ENCODE measurements around the gene MAP4K5. TPM values are rescaled to one million over a fixed set of nuclear protein-coding genes. Genes with fewer than 3 reads are reported as not detected.

Gene MAP4K5
- polyA plus RNA-seq, 3 donors, result 5.0 to 9.1 (median 7.7) TPM

DNA sequence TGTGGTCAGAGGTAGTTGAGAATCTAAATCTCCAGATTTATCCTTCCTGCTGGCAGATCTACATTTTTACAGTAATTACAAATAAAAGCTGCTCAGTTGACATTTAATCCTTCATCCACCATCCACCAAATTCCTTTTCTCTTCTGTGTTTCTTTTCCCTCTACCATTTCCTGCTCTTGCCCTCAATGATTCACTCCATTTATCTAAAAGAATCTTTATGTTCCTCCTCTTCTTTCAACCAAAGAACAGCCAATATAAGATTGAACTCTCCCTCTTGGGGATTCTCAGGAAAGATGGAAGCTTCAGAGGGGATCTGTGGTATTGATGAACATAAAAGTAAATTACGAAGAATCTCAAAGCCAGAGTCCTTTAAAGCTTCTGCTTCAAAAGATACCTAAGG lies 4.4 kb downstream of the MAP4K5 start:
- no peak for DNase-seq
- peaks cover 9 to 12% of the 10 kb centered on the region in 2 donors for H3K36me3 Mint-ChIP-seq
- Histone ChIP-seq H3K4me3 (replicated peaks in 1 of 3; ENCODE audit: low read depth in 2 of 3, low read length in 3 of 3) (no peak overlapping the region), H3K4me1 (ENCODE audit: control insufficient read depth in 1 of 2, insufficient read depth in 2 of 2, low read length in 2 of 2) (peaks cover 36 to 48% of the 10 kb centered on the region in 2 donors), H2AFZ (ENCODE audit: insufficient read depth, low read depth, low read length, poor library complexity, severe bottlenecking) (no peak overlapping the region), H3K27ac (ENCODE audit: low read depth in 1 of 2, low read length in 2 of 2) (no peak overlapping the region), H3K9ac (ENCODE audit: insufficient read depth, low read length, poor library complexity, severe bottlenecking) (no peak overlapping the region), H3K27me3 (ENCODE audit: control insufficient read depth in 2 of 2, insufficient read depth in 2 of 2, low read length in 2 of 2) (no peaks in the 10 kb centered on the region), H3K79me2 (ENCODE audit: insufficient read depth, low read length) (peaks cover 77% of the 10 kb centered on the region), H3K36me3 (replicated peaks in 1 of 2; ENCODE audit: control insufficient read depth in 1 of 2, insufficient read depth in 2 of 2, low read length in 2 of 2) (no peaks in the 10 kb centered on the region), H4K20me1 (ENCODE audit: insufficient read depth, low read length) (peaks cover 48% of the 10 kb centered on the region), H3K9me3 (replicated peaks in 1 of 2; ENCODE audit: control insufficient read depth in 1 of 2, insufficient read depth in 1 of 2, low read length in 2 of 2) (no peaks in the 10 kb centered on the region), H3K4me2 (replicated peaks; ENCODE audit: extremely low read depth, low read length, poor library complexity, severe bottlenecking) (no peak overlapping the region)
- peaks cover 60% of the 10 kb centered on the region for H3K4me1 Mint-ChIP-seq
- H3K27ac Mint-ChIP-seq, result no peak overlapping the region
- intact Hi-C loops (cut with micrococcal nuclease), result no loop called here
- no peaks in the 10 kb centered on the region for H3K9me3 Mint-ChIP-seq
- H3K4me3 Mint-ChIP-seq, result no peak overlapping the region
- peaks cover 0 to 2% (median 0%) of the 10 kb centered on the region in 3 donors for H3K27me3 Mint-ChIP-seq (ENCODE audit: low read depth in 3 of 3)
- TF ChIP-seq, protein P1, sequence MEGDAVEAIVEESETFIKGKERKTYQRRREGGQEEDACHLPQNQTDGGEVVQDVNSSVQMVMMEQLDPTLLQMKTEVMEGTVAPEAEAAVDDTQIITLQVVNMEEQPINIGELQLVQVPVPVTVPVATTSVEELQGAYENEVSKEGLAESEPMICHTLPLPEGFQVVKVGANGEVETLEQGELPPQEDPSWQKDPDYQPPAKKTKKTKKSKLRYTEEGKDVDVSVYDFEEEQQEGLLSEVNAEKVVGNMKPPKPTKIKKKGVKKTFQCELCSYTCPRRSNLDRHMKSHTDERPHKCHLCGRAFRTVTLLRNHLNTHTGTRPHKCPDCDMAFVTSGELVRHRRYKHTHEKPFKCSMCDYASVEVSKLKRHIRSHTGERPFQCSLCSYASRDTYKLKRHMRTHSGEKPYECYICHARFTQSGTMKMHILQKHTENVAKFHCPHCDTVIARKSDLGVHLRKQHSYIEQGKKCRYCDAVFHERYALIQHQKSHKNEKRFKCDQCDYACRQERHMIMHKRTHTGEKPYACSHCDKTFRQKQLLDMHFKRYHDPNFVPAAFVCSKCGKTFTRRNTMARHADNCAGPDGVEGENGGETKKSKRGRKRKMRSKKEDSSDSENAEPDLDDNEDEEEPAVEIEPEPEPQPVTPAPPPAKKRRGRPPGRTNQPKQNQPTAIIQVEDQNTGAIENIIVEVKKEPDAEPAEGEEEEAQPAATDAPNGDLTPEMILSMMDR (IDR thresholded peaks at IDR 0.05), result no peak
- no CpG with 5 or more reads among the region's 1 CpG for whole genome bisulfite sequencing (ENCODE audit: insufficient coverage)

DNA sequence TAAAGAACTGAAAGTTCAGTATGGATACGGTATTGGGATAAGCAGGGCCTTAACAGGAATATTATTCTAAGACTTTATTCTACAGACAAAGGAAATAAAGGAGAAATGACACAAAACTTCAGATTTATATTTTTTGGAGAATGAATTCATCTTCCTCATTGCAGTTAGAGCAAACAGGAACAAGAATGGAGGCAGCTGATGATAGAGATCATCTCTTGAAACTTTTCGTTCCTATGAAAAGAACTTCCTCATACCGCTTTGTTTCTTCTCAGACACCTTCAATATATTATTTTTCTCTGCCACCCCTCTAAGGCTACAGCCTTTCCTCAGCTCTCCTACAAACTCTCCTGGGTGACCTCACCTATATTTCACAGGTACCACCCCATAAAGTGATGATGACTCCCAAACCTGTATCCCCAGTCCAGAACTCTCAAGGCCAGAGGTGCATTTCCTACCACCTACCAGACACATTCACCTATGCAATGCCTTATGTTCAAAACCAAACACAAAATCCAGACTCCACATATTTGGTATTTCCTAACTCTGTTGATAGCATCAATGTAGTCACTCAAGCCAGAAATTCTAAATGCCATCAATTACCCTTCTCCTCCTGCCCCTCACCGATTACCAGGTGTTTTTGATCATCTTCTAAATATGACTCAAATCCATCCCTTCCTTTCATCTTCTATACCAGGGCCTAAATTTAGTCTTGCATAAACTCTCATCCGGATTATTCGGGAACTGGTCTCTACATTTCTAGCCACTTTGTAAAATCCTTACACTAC lies 7.4 kb downstream of the MAP4K5 start:
- intact Hi-C loops (cut with micrococcal nuclease), result no loop called here
- Mint-ChIP-seq H3K36me3 (peaks cover 11 to 12% of the 10 kb centered on the region in 2 donors), H3K4me3 (peak overlapping the region in 1 of 2 donors; percentile 37), H3K9me3 (no peaks in the 10 kb centered on the region), H3K27me3 (ENCODE audit: low read depth in 3 of 3) (no peaks in the 10 kb centered on the region), H3K27ac (peak overlapping the region; percentile 70 to 93 (median 88)), H3K4me1 (peaks cover 48% of the 10 kb centered on the region)
- H3K4me3 ChIP-seq (replicated peaks in 1 of 3; ENCODE audit: low read depth in 2 of 3, low read length in 3 of 3), result peak overlapping the region in 1 of 3 experiments; percentile 22
- H4K20me1 ChIP-seq (ENCODE audit: insufficient read depth, low read length), result peaks cover 48% of the 10 kb centered on the region
- H3K36me3 ChIP-seq (replicated peaks in 1 of 2; ENCODE audit: control insufficient read depth in 1 of 2, insufficient read depth in 2 of 2, low read length in 2 of 2), result no peaks in the 10 kb centered on the region
- H3K27me3 ChIP-seq (ENCODE audit: control insufficient read depth in 2 of 2, insufficient read depth in 2 of 2, low read length in 2 of 2), result no peaks in the 10 kb centered on the region
- 27% methylated on average over 3 of the region's 6 CpGs for WGBS (ENCODE audit: insufficient coverage)
- TF ChIP-seq, protein P1 (IDR thresholded peaks at IDR 0.05), result no peak
- H3K9ac ChIP-seq (ENCODE audit: insufficient read depth, low read length, poor library complexity, severe bottlenecking), result no peak overlapping the region
- peaks cover 20 to 25% of the 10 kb centered on the region in 2 donors for H3K4me1 ChIP-seq (ENCODE audit: control insufficient read depth in 1 of 2, insufficient read depth in 2 of 2, low read length in 2 of 2)
- peaks cover 85% of the 10 kb centered on the region for H3K79me2 ChIP-seq (ENCODE audit: insufficient read depth, low read length)
- DNase-seq, result peak; percentile 22 to 56 (median 28)
- H3K4me2 ChIP-seq (replicated peaks; ENCODE audit: extremely low read depth, low read length, poor library complexity, severe bottlenecking), result peak overlapping the region; percentile 43
- peak overlapping the region in 1 of 2 donors; percentile 56 for H3K27ac ChIP-seq (ENCODE audit: low read depth in 1 of 2, low read length in 2 of 2)
- H2AFZ ChIP-seq (ENCODE audit: insufficient read depth, low read depth, low read length, poor library complexity, severe bottlenecking), result no peak overlapping the region
- no peaks in the 10 kb centered on the region for H3K9me3 ChIP-seq (replicated peaks in 1 of 2; ENCODE audit: control insufficient read depth in 1 of 2, insufficient read depth in 1 of 2, low read length in 2 of 2)

All from CD14-positive monocyte (primary cell).